Mesenchymal stem cell (in vitro differentiated cells and primary cell): ENCODE measurements around the gene RHBDF2.

Source experiments
- DNase-seq: peaks from one replicate; pipeline ENCODE4 v3.0.0-alpha.2; 2013
- H2AFZ ChIP-seq: one replicate; pipeline ENCODE4 v1.6.1; 2013; ENCODE audit warnings: low read depth, mild to moderate bottlenecking, control low read depth, inconsistent platforms, low read length, moderate library complexity
- H2AK5ac ChIP-seq: 2 replicates; pipeline ENCODE4 v1.6.1; 2013; ENCODE audit warnings: low read length, moderate library complexity, mild to moderate bottlenecking, inconsistent platforms; ENCODE audit not compliant: severe bottlenecking
- H2BK120ac ChIP-seq: one replicate; pipeline ENCODE4 v1.6.1; 2013; ENCODE audit warnings: low read depth, mild to moderate bottlenecking, inconsistent platforms, low read length, moderate library complexity
- H2BK12ac ChIP-seq, 2 experiments: one replicate each; pipeline ENCODE4 v1.6.1; 2013; ENCODE audit warnings: inconsistent platforms in 2 of 2, low read length in 2 of 2, mild to moderate bottlenecking in 2 of 2, moderate library complexity in 2 of 2, control low read depth in 1 of 2
- H2BK15ac ChIP-seq: one replicate; pipeline ENCODE4 v1.6.1; 2013; ENCODE audit warnings: mild to moderate bottlenecking, low read depth, inconsistent platforms; ENCODE audit not compliant: poor library complexity, severe bottlenecking
- H2BK5ac ChIP-seq: 2 replicates; pipeline ENCODE4 v1.6.1; 2013; ENCODE audit warnings: low read depth, mild to moderate bottlenecking, low read length, control low read depth, inconsistent platforms; ENCODE audit not compliant: poor library complexity, severe bottlenecking
- H3K14ac ChIP-seq, 2 experiments: one replicate each; pipeline ENCODE4 v1.6.1; 2013; ENCODE audit warnings: inconsistent platforms in 2 of 2, low read length in 2 of 2, control low read depth in 1 of 2, mild to moderate bottlenecking in 1 of 2, moderate library complexity in 1 of 2
- H3K18ac ChIP-seq, 2 experiments: one replicate each; pipeline ENCODE4 v1.6.1; 2013; ENCODE audit warnings: inconsistent platforms in 2 of 2, low read length in 2 of 2, control low read depth in 1 of 2, low read depth in 1 of 2, mild to moderate bottlenecking in 1 of 2
- H3K23ac ChIP-seq, 2 experiments: one replicate each; pipeline ENCODE4 v1.6.1; 2013; ENCODE audit warnings: inconsistent platforms in 2 of 2, low read length in 2 of 2, mild to moderate bottlenecking in 2 of 2, moderate library complexity in 2 of 2, control low read depth in 1 of 2
- H3K27ac ChIP-seq: 2 replicates; pipeline ENCODE4 v1.5.1; 2013; ENCODE audit warnings: mild to moderate bottlenecking, moderate library complexity, low read length, control low read depth, inconsistent platforms; ENCODE audit not compliant: poor library complexity, severe bottlenecking
- H3K27me3 ChIP-seq, 2 experiments: 2 replicates each; pipeline versions ENCODE4 v1.6.1 to v1.7.0; 2013; ENCODE audit warnings: low read length in 2 of 2, mild to moderate bottlenecking in 2 of 2, moderate library complexity in 2 of 2, control low read depth in 1 of 2, inconsistent platforms in 1 of 2; ENCODE audit not compliant: control insufficient read depth in 1 of 2, insufficient read depth in 1 of 2
- H3K36me3 ChIP-seq, 2 experiments: 2 replicates each; pipeline versions ENCODE4 v1.6.1 to v1.7.0; 2013; ENCODE audit warnings: low read length in 2 of 2, control low read depth in 1 of 2, inconsistent platforms in 1 of 2, low read depth in 1 of 2, mild to moderate bottlenecking in 1 of 2; ENCODE audit not compliant: insufficient read depth in 2 of 2, control insufficient read depth in 1 of 2
- H3K4ac ChIP-seq, 2 experiments: one replicate each; pipeline ENCODE4 v1.6.1; 2013; ENCODE audit warnings: inconsistent platforms in 2 of 2, low read length in 2 of 2, mild to moderate bottlenecking in 2 of 2, moderate library complexity in 2 of 2, control low read depth in 1 of 2, low read depth in 1 of 2
- H3K4me1 ChIP-seq: 2 replicates; pipeline ENCODE4 v1.6.1; 2013; ENCODE audit warnings: low read depth, low read length, control low read depth; ENCODE audit not compliant: control insufficient read depth, insufficient read depth
- H3K4me2 ChIP-seq: 2 replicates; pipeline ENCODE4 v1.6.1; 2013; ENCODE audit warnings: low read length, mild to moderate bottlenecking, inconsistent platforms; ENCODE audit not compliant: poor library complexity, severe bottlenecking
- H3K4me3 ChIP-seq, 2 experiments: 2 replicates each; pipeline versions ENCODE4 v1.5.1 to v1.7.0; 2013; ENCODE audit warnings: low read length in 2 of 2, mild to moderate bottlenecking in 2 of 2, control low read depth in 1 of 2, low read depth in 1 of 2; ENCODE audit not compliant: insufficient read depth in 1 of 2
- H3K79me1 ChIP-seq: replicated peaks from 2 replicates; pipeline ENCODE4 v1.6.1; 2013; ENCODE audit warnings: mild to moderate bottlenecking, control low read depth, low read length, inconsistent platforms; ENCODE audit not compliant: poor library complexity, severe bottlenecking
- H3K9ac ChIP-seq: 2 replicates; pipeline ENCODE4 v1.7.0; 2013; ENCODE audit warnings: mild to moderate bottlenecking, low read length, moderate library complexity
- H3K9me3 ChIP-seq: 2 replicates; pipeline ENCODE4 v1.7.0; 2013; ENCODE audit warnings: mild to moderate bottlenecking, low read length; ENCODE audit not compliant: control insufficient read depth
- H4K8ac ChIP-seq: one replicate; pipeline ENCODE4 v1.6.1; 2013; ENCODE audit warnings: inconsistent platforms, mild to moderate bottlenecking, low read length, moderate library complexity
- H4K91ac ChIP-seq: one replicate; pipeline ENCODE4 v1.6.1; 2013; ENCODE audit warnings: mild to moderate bottlenecking, low read length, inconsistent platforms
- WGBS: methylation state at CpG from one replicate; pipeline ENCODE4 v1.1.7; 2013; ENCODE audit warnings: mixed read lengths; 5-methylcytosine and 5-hydroxymethylcytosine counted together

Gene RHBDF2

GRCh38 chr17:76452127-76452659, 49.0 kb downstream of the RHBDF2 start:
- DNase-seq: peak; percentile 44
- Histone ChIP-seq H3K9ac (peak overlapping the region; percentile 83), H4K91ac (no peak overlapping the region)

GRCh38 chr17:76451506-76451905, 49.7 kb downstream of the RHBDF2 start:
- Histone ChIP-seq H3K9ac (peak overlapping the region; percentile 83), H2BK12ac (no peak overlapping the region), H2AK5ac (no peak overlapping the region), H2BK5ac (no peak overlapping the region), H2BK15ac (no peak overlapping the region), H3K4ac (peak overlapping the region in 1 of 2 experiments; percentile 10), H4K91ac (no peak overlapping the region), H3K4me2 (peak overlapping the region; percentile 99), H3K79me1 (peaks cover 22% of the 10 kb centered on the region), H3K4me1 (peaks cover 17% of the 10 kb centered on the region), H2AFZ (no peak overlapping the region), H3K27me3 (no peaks in the 10 kb centered on the region), H3K23ac (no peak overlapping the region), H3K36me3 (peaks cover 0 to 2% of the 10 kb centered on the region in 2 experiments), H3K14ac (no peak overlapping the region), H2BK120ac (no peak overlapping the region), H4K8ac (no peak overlapping the region), H3K18ac (no peak overlapping the region), H3K9me3 (no peaks in the 10 kb centered on the region), H3K4me3 (peak overlapping the region in 1 of 2 experiments; percentile 82), H3K27ac (no peak overlapping the region)
- WGBS: 71% methylated on average over 6 of the region's 6 CpGs
- peak; percentile 9 for DNase-seq

More at GRCh38 chr17:76452127-76452659, 49.0 kb downstream of the RHBDF2 start:
- H3K27me3 ChIP-seq: no peaks in the 10 kb centered on the region
- H3K27ac ChIP-seq: no peak overlapping the region
- H3K4me3 ChIP-seq: peak overlapping the region; percentile 82 to 98
- H2AFZ ChIP-seq: peak overlapping the region; percentile 95
- peaks cover 22% of the 10 kb centered on the region for H3K79me1 ChIP-seq
- H2AK5ac ChIP-seq: no peak overlapping the region
- 2% methylated on average over 29 of the region's 29 CpGs for WGBS
- H2BK120ac ChIP-seq: no peak overlapping the region
- H3K9me3 ChIP-seq: no peaks in the 10 kb centered on the region
- peak overlapping the region in 1 of 2 experiments; percentile 98 for H3K14ac ChIP-seq
- peaks cover 15% of the 10 kb centered on the region for H3K4me1 ChIP-seq
- peak overlapping the region in 1 of 2 experiments; percentile 95 for H3K18ac ChIP-seq
- peak overlapping the region in 1 of 2 experiments; percentile 93 for H3K23ac ChIP-seq
- no peak overlapping the region for H2BK15ac ChIP-seq
- peaks cover 0 to 2% of the 10 kb centered on the region in 2 experiments for H3K36me3 ChIP-seq
- H3K4me2 ChIP-seq: peak overlapping the region; percentile 99
- no peak overlapping the region for H3K4ac ChIP-seq
- no peak overlapping the region for H2BK12ac ChIP-seq
- H2BK5ac ChIP-seq: no peak overlapping the region
- no peak overlapping the region for H4K8ac ChIP-seq

GRCh38 chr17:76449126-76449525, 52.1 kb downstream of the RHBDF2 start:
- DNase-seq: no peak
- Histone ChIP-seq H3K9ac (no peak overlapping the region), H3K4me3 (no peak overlapping the region), H2BK15ac (no peak overlapping the region), H3K79me1 (peaks cover 24% of the 10 kb centered on the region), H3K4me1 (peaks cover 27% of the 10 kb centered on the region), H2BK120ac (no peak overlapping the region), H2BK5ac (no peak overlapping the region), H3K4me2 (no peak overlapping the region), H2AFZ (no peak overlapping the region), H3K9me3 (no peaks in the 10 kb centered on the region), H3K14ac (no peak overlapping the region), H2BK12ac (no peak overlapping the region), H3K23ac (no peak overlapping the region), H4K91ac (no peak overlapping the region), H4K8ac (no peak overlapping the region), H2AK5ac (no peak overlapping the region), H3K4ac (no peak overlapping the region), H3K27me3 (no peaks in the 10 kb centered on the region), H3K27ac (no peak overlapping the region), H3K18ac (no peak overlapping the region), H3K36me3 (peaks cover 0 to 2% of the 10 kb centered on the region in 2 experiments)
- WGBS: 99% methylated on average over 6 of the region's 6 CpGs

GRCh38 chr17:76447931-76448652, 53.1 kb downstream of the RHBDF2 start:
- peaks cover 24% of the 10 kb centered on the region for H3K79me1 ChIP-seq
- H2BK5ac ChIP-seq: no peak overlapping the region
- H2BK120ac ChIP-seq: no peak overlapping the region
- no peaks in the 10 kb centered on the region for H3K27me3 ChIP-seq
- H3K9ac ChIP-seq: no peak overlapping the region
- H2BK15ac ChIP-seq: no peak overlapping the region
- H2AK5ac ChIP-seq: peak overlapping the region; percentile 31
- no peak overlapping the region for H4K8ac ChIP-seq
- H3K23ac ChIP-seq: no peak overlapping the region
- H2BK12ac ChIP-seq: peak overlapping the region; percentile 7 to 61
- H3K36me3 ChIP-seq: peaks cover 0 to 2% of the 10 kb centered on the region in 2 experiments
- H2AFZ ChIP-seq: no peak overlapping the region
- H3K4me2 ChIP-seq: no peak overlapping the region
- no peak overlapping the region for H3K4me3 ChIP-seq
- no peak overlapping the region for H4K91ac ChIP-seq
- H3K27ac ChIP-seq: no peak overlapping the region
- 86% methylated on average over 6 of the region's 7 CpGs for WGBS
- peak overlapping the region in 1 of 2 experiments; percentile 25 for H3K18ac ChIP-seq
- H3K14ac ChIP-seq: no peak overlapping the region
- no peaks in the 10 kb centered on the region for H3K9me3 ChIP-seq
- no peak overlapping the region for H3K4ac ChIP-seq
- peak; percentile 43 for DNase-seq
- H3K4me1 ChIP-seq: peaks cover 27% of the 10 kb centered on the region
